Measurements from ENCODE around the gene MYEOV.

Gene MYEOV

DNA sequence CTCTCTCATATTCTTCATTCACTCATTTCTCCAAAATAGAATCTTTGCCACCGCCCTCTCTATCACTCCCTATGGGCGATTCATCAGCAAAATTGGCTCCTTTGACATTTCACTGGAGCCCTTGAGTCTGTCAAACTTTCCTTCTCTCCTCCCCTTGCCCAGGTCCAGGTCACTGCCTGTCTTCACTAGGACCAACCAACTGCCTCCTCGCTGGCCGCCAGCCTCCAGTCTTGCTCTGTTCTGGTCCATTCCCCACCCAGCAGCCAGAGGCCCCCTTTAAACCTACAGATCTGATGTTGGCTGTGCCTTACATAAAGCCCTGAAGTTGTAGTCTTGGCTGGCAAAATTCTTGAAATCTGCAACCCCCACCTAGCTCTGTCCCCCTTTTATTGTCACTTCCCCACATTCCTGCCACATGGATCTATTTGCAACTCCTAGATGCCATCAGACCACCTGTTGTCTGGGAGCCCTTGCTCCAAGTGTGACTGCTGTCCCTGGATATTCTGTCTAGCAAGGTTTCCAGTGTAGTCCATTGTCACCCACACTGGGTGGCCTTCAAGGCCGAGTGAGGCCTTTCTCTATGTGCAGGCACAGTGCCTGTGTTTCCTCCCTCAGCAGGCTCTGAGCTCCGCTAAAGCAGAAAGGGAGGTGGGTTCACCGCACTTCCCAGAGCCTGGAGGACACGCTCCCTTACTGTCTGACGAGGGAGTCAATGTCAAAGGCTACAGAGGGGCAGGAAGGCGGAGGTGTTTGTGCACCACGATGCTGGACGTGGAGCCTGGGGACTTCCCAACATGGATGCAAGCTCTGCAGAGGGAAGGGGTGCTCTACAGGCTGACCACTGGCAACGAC is 25.5 kb downstream of the MYEOV start:
- DNase-seq, result no peak

GRCh38 chr11:69320326-69320725 is 26.4 kb downstream of the MYEOV start:
- no peak for DNase-seq

GRCh38 chr11:69320756-69321741 is 27.1 kb downstream of the MYEOV start:
- no peak for DNase-seq

DNA sequence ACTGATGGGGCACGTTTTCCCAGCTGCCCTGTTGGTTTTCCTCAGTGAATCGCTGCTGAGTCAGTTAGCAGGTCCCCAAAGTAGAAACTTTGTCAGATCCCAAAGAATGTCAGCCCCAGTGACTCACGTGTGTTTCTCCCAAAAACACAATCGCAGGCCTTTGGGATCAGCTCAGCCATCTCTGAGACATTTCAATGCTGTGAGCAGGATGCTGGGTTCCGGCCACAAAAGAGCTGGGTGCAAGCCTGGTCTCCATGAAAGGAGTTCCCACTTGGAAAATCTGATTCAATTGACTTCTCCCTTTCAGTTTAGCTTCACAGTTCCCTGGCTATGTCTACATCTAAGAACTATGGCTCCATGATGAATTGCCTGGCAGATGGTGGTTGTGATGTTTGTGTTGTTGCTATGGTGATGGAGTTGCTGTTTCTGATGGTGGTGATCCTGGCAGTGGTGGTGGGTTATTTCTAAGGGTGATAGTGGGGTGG is 28.0 kb downstream of the MYEOV start:
- DNase-seq, result no peak

GRCh38 chr11:69325446-69325845 is 31.5 kb downstream of the MYEOV start:
- no peak for DNase-seq

DNA sequence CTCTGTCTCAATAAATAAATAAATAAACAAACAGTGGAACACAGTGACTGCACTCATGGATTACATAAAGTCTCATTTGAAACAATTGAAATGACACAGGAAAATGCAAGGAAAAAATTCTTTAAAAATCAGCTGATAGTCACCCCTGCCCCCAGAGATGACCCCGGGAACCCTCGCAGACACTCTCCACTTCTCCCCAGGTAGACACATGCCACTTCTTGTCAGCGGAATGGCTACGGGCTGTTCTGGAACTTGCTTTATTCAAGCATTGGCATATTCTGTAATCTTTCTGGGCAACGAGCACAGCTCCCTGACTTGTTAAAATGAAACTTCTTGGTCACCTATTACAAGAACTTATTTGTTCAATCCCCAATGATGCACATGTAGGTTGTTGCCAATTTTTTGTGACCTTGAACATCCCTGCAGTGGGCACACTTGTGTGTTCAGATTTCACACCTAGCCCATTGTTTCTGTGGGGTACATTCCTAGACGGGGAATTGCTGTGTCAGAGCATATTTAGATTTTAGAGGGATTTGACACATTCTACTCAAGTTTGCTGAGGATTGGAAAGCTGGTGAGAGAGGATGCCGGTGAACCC is 32.8 kb downstream of the MYEOV start:
- DNase-seq, result no peak

- no peak for DNase-seq
These were observed 33.8 kb downstream of the MYEOV start for GRCh38 chr11:69327741-69328191.

GRCh38 chr11:69328231-69328630 is 34.3 kb downstream of the MYEOV start:
- no peak for DNase-seq

DNA sequence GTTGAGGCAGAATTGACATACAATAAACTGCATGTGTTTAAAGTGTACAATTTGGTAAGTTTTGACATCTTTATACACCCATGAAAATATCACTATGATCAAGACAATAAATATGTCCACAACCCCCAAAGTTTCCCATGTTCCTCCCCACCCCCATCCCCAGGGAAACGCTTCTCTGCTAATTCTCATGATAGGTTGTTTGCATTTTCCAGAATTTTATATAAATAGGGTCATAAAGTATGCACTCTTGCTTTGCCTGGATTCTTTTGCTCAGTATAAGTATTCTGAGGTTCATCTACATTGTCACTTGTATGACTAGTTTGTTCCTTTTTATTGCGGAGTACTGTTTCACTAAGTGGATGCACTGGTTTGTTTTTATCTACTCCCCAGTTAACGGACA is 35.6 kb downstream of the MYEOV start:
- DNase-seq, result no peak

GRCh38 chr11:69330330-69330729 is 36.4 kb downstream of the MYEOV start:
- DNase-seq, result no peak

DNA sequence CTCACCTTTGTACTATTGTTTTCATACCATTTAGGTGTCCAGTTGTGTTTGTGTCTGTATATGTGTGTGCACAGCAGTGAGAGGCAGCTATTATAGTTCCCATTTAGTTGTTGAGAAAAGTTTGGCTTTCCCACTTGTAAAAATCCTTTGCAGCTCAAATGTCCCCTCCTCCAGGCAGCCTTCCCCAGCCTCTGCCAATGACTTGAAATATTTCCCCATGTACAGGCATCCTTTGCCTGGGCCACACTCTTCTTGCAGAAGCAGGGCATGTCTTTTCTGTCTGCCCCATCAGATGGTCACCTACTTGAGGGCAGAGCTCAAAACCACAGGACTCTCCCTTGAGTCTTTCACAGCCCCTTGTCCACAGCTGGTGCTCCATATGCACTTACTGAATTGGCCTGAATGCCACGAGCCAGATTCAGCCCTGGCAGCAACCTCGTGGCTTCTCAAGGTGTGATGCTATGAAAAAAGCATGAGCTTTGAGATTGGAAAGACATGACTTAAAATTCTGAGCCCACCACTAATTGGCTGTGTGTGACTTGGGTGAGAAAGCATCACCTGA is 39.3 kb downstream of the MYEOV start:
- no peak for DNase-seq

DNA sequence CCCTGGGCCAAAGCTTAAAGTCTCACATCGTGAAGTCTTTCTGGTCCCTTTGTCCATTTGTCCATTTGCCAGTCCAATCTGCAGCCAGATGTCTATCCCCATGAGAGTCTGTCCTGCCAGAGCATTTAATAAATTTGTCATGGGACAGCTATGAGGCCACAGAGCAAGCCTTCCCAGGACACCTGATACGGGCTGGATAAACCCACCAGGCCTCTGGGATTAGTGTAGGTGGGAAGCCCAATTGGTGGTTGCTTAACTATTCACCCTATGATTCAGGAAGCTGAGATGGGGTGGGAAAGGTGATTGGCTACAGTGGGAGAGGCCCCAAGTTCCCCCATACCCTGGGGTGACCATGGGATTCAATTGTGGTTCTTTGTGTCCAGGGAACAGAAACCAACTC is 39.9 kb downstream of the MYEOV start:
- DNase-seq, result no peak

GRCh38 chr11:69335007-69335780 is 41.2 kb downstream of the MYEOV start:
- no peak for DNase-seq

DNA sequence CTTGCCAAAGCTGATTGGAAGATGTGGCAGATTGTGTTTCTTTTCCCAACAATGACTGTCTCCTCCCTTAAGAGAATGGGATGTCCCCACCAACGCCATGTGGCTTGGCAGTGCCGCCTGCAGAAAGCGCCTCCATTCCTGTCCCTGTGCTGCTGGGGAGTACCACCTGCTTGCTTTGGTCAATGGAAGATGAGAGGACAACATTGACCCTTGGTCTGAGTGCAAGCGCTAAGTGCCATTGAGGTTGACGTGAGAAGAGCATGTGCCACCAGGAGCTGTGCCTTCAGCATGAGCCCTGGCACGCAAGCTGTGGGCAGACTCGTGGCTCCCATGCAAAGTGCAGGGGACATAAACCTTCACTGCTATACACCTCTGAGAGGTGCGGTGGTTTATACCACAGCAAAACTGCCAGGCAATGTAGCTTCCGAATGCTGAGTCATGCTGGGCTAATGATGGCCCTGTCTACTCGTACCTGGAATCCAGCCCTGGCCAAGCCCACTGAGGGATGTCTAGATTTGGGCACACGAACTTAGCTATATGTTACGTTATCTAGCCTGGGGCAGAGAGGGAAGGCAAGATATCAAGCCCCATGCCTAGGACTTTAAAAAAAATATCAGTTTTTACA is 41.9 kb downstream of the MYEOV start:
- DNase-seq, result no peak

GRCh38 chr11:69337211-69337721 is 43.3 kb downstream of the MYEOV start:
- DNase-seq, result peak; percentile 18

- DNase-seq, result no peak
These were observed 45.2 kb downstream of the MYEOV start for GRCh38 chr11:69339041-69339733.

- DNase-seq, result no peak
These were observed 46.1 kb downstream of the MYEOV start for GRCh38 chr11:69339983-69340565.

GRCh38 chr11:69342588-69343330 is 48.8 kb downstream of the MYEOV start:
- no peak for DNase-seq
